ENCODE data around the gene CFAP99.

GRCh38 chr4:2434420-2434819, 15.7 kb downstream of the CFAP99 start:
- TF ChIP-seq CTCF (IDR thresholded peaks at IDR 0.05), result no peak
- TF ChIP-seq EZH2 (IDR thresholded peaks at IDR 0.05), result no peak
